Retinal pigment epithelial cell (primary cell): Measurements from ENCODE around the gene KLHL1.

Experiments used
- DNase-seq: peaks from one replicate; pipeline ENCODE4 v3.0.0-alpha.2; 2010; ENCODE audit warnings: low read depth
- H3K4me3 ChIP-seq: 2 replicates; pipeline ENCODE4 v1.5.1; 2011; ENCODE audit warnings: mild to moderate bottlenecking, low read length, control low read depth, moderate library complexity
- TF ChIP-seq, protein P1 (sequence below): conservative IDR thresholded peaks from 2 replicates; pipeline ENCODE4 v1.5.1; 2011; ENCODE audit warnings: low read depth, low read length, control low read depth, inconsistent platforms

The KLHL1 gene

GRCh38 chr13:69720278-69720983, 387.8 kb downstream of the KLHL1 start:
- DNase-seq: no peak
- TF ChIP-seq, protein P1, sequence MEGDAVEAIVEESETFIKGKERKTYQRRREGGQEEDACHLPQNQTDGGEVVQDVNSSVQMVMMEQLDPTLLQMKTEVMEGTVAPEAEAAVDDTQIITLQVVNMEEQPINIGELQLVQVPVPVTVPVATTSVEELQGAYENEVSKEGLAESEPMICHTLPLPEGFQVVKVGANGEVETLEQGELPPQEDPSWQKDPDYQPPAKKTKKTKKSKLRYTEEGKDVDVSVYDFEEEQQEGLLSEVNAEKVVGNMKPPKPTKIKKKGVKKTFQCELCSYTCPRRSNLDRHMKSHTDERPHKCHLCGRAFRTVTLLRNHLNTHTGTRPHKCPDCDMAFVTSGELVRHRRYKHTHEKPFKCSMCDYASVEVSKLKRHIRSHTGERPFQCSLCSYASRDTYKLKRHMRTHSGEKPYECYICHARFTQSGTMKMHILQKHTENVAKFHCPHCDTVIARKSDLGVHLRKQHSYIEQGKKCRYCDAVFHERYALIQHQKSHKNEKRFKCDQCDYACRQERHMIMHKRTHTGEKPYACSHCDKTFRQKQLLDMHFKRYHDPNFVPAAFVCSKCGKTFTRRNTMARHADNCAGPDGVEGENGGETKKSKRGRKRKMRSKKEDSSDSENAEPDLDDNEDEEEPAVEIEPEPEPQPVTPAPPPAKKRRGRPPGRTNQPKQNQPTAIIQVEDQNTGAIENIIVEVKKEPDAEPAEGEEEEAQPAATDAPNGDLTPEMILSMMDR: no peak
- H3K4me3 ChIP-seq: no peak overlapping the region

- no peak for DNase-seq
- TF ChIP-seq, protein P1: no peak
Measured at GRCh38 chr13:69706807-69707206, 401.4 kb downstream of the KLHL1 start.

GRCh38 chr13:69704311-69704710, 403.9 kb downstream of the KLHL1 start:
- no peak for DNase-seq
- no peak overlapping the region for H3K4me3 ChIP-seq
- TF ChIP-seq, protein P1: no peak

More at GRCh38 chr13:69706807-69707206, 401.4 kb downstream of the KLHL1 start:
- no peak overlapping the region for H3K4me3 ChIP-seq

DNA sequence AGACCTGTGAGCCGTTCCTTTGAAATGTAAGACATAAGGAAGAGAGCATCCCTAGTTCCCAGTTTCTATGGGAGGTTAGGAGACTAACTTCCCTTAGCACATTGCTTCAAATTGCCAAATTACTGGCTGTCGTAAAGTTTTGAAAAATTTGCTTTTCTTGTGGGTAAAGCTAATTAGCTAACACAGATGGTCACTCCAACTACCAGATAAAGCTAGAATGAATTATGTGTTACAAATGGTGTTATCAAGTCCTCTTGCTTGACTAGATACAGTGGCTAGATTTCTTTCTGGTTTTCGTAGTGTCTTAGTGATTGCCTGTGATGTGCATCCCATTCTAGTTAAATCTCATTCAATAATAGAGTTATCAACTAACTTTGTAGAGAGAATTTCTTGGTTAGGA, 417.3 kb downstream of the KLHL1 start:
- no peak for DNase-seq
- TF ChIP-seq, protein P1: no peak
- H3K4me3 ChIP-seq: no peak overlapping the region

GRCh38 chr13:69683921-69684686, 424.1 kb downstream of the KLHL1 start:
- no peak overlapping the region for H3K4me3 ChIP-seq
- no peak for DNase-seq
- TF ChIP-seq, protein P1: no peak

- no peak overlapping the region for H3K4me3 ChIP-seq
- TF ChIP-seq, protein P1: no peak
- no peak for DNase-seq
Measured at GRCh38 chr13:69681722-69682121, 426.5 kb downstream of the KLHL1 start.
